Colon (tissue), 2 donors: ENCODE data around the gene RIC8B.

Experiments used
- FAIRE-seq: peaks from 2 replicates; lab custom pipeline; 2012; peaks lifted over from hg19 to GRCh38; lab: Jason Lieb, UNC
- donor health status: control.
- donor health status: control.

Gene RIC8B

DNA sequence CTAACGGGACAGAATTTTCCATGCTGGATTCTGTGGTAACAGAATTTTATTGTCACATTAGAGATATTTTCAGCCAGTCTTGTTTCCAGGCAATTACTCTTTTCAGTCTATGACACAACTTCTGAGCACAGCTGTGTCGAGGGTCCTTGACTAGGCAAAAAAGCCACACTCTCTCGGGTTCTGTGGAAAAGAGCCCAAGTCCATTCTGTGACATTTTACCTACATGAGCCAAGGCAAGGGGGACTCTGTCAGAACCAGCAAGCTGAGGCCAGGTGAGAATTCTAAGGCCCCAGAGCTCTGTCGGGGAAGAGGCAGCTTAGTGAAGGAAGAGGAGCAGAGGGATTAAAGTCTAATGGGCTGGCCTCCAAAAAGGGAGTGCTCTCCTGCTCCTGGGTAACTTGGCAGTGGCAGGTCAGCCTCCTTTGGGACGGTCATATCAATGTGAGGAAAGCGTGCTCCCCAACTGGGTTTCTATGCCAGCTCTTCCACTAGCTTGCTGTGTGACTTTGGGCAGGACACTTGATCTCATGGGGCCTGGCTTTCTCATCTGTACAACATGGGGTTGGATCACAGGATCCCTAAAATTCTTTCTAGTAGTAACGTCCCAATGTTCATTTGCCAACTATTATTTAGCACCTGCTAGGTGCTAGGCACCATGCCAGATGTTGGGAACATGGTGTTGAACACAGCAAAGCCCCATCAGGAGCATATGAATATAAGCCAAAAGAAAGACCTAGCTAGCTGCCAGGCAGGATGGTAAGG lies 16.0 kb upstream of the RIC8B start:
- FAIRE-seq = no peak

DNA sequence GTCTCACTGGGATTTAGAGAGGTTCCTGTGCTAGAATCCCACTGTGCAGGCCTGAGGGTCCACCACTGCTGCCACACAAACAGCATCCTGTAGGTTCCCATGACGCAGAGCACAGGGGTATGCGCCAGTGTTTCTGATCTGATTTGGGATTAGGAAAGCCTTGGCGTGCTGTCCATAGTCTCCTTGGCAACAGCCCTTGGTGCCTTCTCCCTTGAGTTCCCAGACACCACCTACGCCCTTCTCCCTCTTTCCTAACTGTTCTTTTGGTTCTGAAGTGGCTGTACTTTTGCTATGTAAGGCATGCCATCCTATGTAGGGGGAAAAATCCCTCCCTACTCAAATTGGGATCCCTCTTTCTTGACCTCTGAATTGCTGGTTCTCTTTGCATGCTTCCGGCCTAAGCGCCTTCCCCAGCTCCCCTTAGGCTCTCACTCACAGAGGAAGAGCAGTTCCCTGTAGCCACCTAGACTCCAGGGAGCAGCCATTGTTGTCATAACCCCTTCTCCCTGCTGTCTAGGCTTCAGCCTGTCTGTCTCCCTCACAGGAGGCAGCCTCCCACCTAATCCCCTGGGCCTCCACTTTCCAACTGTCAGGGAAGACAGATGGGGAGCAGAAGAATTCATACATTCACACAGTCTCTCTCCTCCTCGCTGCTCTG lies 14.8 kb upstream of the RIC8B start:
- no peak for FAIRE-seq

DNA sequence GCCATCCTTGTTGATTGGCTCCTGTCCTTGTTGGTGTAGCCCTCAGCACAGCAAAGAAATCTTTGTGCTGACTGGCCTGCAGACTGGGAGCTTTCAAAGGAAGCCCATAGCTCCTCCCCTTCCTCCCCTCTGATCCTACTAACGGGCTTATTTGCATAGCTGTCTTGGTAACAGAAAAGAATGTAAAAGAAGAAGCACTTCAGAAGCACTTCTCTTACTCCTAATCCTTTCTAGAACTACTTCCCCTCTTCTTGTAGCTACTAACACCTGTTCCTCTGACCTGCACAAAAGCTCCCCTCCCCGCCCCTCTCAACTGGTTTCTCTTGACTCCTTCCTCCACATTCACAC lies 14.3 kb upstream of the RIC8B start:
- FAIRE-seq = no peak

DNA sequence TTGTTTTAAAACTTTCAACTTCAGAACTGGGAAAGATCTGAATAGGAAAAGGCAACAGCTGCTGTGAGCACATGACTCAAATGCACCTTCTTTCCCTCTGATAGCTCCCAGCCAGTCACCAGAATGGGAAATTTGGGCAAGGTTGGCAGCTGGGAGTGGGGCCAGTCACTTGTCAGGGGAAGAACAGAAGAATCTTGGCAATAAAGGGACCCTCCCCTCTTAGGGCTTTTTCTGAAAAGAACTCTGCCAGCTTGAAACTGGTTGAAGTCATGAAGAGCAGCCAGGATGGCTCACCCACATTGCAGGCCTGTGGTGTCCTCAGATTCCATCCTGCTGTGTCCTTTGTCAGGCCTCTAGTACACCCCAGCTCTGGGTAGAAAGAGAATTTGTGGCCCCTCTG lies 10.3 kb upstream of the RIC8B start:
- no peak for FAIRE-seq

DNA sequence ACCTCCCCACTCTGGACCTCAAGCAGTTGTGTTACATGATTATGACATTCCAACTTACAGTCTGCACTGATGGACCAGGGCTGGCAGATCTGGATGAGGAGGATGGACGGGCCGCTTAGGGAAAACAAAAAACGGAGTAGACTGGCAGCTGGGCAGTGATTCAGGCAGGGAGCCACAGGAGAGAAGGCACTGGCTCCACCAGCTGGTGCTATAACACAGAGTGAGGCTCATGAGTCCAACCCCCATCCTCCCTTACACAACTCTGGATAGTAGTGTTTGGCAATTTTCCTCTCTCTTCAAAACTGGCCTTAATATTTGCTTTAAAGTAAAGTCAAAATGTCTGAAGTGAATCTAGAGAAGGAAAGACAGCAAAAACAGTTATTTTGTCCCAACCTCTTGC lies 9.7 kb upstream of the RIC8B start:
- no peak for FAIRE-seq

GRCh38 chr12:106766393-106766826 lies 8.1 kb upstream of the RIC8B start:
- FAIRE-seq = no peak

DNA sequence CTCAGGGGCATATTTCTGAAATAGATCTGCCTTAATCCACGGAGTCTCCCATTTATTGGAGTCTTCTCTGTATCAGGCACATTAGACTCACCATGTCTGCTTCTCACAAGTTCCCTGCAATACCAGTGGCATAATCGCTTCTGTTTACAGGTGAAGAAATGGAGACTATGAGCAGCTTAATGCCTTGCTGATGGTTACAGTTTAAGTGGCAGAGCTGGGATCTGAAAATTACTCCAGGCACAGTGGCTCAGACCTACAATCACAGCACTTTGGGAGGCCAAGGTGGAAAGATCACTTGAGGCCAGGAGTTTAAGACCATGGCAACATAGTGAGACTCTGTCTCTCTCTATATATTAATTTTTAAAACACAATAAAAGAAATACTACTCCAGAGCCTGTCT lies 7.3 kb upstream of the RIC8B start:
- no peak for FAIRE-seq

DNA sequence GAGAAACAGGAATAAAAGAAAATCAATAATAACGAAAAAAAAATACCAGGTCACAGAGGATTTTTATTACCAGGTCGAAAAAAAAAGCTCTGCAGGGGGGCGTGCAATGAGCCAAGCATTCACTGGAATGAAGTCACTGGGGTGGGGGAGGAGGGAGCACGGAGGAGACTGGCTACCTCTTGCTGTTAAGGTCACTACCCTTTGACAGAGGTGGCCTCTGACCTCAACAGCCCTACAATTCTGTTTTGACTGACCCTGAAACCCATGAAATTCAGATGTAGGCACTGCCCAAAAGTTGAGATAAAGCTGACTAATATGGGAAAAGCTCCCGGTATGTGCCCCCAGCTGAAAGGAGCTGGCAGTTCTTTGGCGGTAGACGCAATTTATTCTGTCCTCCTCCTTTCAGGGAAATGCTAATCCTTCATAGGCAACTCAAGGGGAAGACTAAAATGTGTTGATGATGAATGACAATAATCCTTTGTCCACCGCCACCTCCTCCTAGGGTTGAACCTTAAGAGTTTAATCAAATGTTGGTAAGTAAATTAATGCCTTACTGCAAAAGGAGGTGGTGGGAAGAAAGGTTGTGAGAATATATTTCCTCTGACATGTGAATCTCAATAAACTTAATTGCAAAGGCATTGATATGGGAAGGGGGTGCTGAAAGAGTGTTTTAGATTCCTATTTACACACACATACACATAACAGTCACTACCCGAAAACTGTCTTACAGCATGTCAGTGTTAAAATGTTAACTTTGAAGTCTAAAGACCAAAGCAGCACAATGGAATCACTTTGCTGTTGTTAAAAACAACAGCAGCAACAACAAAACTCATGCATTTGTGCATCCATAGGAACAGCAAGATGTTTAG lies 6.3 kb upstream of the RIC8B start:
- FAIRE-seq = no peak

DNA sequence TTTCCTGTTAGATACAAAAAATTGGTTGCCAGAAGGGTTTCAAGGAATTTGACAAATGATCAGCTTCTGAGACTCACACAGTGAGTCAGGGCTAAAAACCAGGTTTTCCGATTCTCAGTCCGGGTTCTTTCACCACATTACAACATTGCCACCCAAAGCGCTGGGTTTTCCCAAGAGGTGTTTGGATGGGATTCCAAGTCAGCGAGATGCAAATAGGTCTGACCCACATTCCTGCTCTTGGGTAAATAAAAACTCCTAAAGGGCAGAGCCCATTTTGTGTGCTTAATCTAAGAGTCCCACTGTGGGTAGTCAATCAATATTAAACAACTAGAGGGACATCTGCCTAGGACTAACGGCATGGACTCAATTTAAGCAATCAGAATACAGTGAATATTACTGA lies 5.4 kb upstream of the RIC8B start:
- no peak for FAIRE-seq

- no peak for FAIRE-seq
Measured at GRCh38 chr12:106769546-106769945, 4.9 kb upstream of the RIC8B start.

DNA sequence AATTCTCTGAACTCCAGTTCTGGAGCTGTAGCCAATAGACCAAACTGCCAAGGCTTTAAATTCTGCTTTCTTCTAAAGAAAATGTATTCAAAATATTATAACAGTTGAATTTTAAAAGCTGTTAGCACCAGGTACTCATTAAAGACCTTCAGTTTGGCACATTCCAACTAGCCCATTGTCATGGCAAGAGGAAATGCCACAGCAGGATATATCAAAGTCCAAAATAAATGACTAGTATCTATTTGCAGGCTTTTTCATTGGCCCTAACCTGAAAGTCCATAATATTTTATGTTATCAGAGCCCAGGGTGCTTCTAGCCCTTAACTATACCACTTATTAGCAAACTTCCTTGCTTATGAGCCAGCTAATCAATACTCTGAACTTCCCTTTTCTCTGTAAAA lies 3.1 kb upstream of the RIC8B start:
- no peak for FAIRE-seq

DNA sequence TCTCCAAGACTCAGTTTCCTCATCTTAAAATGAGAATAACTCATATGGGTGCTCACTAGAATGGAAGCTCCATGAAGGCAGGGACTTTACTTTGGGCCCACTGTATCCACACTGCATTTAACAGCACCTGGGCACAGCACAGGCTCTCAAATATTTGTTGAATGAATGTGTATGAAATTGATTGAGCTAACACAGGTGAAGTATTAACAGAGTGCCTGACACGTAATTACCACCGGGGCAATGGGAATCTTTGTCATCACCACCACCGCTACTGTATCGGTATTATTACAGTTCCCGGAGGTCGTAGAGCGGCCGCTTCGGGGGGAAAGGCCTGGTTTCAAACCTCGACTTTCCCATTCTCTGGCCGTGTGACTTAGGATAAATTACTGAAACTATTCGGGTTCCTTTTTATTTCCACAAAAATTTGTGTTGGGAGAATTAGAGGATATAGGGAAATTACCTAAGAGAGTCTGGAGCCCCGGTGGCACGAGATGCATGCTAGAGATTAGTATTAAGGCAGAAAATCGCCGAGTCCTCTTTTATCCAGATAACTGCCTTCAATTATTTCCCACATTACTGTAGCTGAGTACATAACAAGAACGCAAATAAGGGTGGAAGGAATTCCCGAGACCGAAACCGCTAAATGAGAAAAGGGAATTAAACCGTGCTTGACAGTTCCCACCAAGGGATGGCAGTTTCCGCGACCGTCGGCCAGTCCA lies 1.0 kb upstream of the RIC8B start:
- no peak for FAIRE-seq

- FAIRE-seq = no peak
Measured at GRCh38 chr12:106774808-106775524, 484 bp downstream of the RIC8B start.

DNA sequence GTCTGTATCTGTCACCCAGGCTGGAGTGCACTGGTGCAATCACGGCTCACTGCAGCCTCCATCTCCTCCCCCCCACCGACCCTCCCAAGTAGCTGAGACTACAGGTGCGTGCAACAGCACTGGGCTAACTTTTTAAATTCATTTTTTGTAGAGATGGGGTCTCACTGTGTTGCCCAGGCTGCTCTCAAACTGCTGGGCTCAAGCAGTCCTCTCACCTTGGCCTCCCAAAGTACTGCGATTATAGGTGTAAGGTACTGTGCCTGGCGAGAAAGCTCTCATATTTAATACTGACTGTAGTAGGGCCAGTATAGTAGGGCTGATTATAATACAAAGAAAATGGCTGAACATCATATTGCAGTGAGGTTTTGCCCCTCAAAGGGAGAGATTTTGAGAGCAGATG lies 2.4 kb downstream of the RIC8B start:
- FAIRE-seq = no peak

- FAIRE-seq = no peak
Measured at GRCh38 chr12:106780010-106780631, 5.6 kb downstream of the RIC8B start.

GRCh38 chr12:106782619-106783018 lies 8.1 kb downstream of the RIC8B start:
- no peak for FAIRE-seq

DNA sequence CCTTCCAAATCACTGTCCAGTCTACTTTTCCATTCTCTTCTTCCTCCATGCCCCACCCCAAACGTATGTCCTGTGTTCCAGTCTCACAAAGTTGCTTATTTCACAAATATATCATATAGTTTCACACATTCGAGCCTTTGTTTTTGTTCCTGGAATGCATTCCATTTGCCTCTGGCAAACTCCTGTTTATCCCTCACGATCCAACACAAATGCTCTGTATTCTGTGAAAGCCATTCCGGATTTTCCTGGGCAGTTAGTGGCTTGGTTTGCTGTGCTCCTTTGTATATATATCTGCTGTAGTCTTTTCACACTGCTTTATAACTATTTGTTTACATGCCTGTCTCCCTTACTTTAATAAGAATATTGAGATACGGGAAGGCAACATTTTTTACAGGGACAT lies 9.0 kb downstream of the RIC8B start:
- FAIRE-seq = no peak

DNA sequence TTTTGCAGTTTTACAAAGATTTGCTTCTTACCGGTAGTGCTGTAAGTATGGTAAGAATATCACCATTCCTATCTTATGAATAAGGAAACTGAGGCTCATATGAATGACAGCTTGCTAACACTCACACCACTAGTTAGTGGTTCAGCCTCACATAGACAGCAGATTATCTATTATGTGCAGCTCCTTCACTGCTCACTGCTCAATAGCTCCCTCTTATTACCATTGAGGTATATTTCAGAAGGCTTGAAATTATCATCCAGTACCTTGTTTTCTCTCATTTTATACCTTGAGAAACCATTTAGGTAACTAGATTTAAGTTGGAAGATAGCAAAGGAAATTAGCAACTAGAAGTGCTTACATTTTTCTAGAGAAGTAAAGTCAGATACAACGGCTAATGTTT lies 15.5 kb downstream of the RIC8B start:
- no peak for FAIRE-seq

DNA sequence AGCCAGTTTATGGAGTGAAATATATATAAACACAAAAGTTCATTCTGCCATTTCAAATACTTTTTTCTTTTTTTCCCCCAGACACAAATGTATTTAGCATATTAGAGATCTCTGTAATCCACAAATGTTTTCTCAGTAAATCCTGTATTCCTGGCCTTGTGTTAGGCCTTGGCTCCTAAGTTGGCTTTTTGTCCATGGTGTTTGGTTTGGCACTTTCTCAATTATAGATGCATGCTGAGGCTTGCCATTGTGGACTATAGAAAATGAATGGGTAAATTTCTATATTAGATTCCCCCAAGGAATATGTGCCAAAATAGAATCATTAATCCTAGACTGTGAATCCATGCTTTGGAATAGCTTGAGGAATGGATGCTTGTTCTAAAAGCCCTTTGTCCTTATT lies 17.0 kb downstream of the RIC8B start:
- FAIRE-seq = no peak

- no peak for FAIRE-seq
Measured at GRCh38 chr12:106794369-106794768, 19.9 kb downstream of the RIC8B start.

GRCh38 chr12:106801167-106801708 lies 26.8 kb downstream of the RIC8B start:
- FAIRE-seq = no peak
